Breast epithelium (tissue), 3 donors: ENCODE measurements around the gene TEX51.

Experiments used
- POLR2A ChIP-seq: fragments of 450-650 bp; IDR thresholded peaks from one replicate; pipeline ENCODE4 v1.6.1; 2016; ENCODE audit warnings: antibody characterized with exemption, mild to moderate bottlenecking, moderate library complexity
- TF ChIP-seq, protein P1 (sequence below), 3 donors: fragments of 450-650 bp; IDR thresholded peaks; one replicate each; pipeline ENCODE4 v1.5.1; 2016 to 2017; ENCODE audit warnings: antibody characterized with exemption in 3 of 3, mild to moderate bottlenecking in 3 of 3, moderate library complexity in 3 of 3

GRCh38 chr2:126916744-126917143 lies 18.1 kb downstream of the TEX51 start:
- TF ChIP-seq, protein P1, sequence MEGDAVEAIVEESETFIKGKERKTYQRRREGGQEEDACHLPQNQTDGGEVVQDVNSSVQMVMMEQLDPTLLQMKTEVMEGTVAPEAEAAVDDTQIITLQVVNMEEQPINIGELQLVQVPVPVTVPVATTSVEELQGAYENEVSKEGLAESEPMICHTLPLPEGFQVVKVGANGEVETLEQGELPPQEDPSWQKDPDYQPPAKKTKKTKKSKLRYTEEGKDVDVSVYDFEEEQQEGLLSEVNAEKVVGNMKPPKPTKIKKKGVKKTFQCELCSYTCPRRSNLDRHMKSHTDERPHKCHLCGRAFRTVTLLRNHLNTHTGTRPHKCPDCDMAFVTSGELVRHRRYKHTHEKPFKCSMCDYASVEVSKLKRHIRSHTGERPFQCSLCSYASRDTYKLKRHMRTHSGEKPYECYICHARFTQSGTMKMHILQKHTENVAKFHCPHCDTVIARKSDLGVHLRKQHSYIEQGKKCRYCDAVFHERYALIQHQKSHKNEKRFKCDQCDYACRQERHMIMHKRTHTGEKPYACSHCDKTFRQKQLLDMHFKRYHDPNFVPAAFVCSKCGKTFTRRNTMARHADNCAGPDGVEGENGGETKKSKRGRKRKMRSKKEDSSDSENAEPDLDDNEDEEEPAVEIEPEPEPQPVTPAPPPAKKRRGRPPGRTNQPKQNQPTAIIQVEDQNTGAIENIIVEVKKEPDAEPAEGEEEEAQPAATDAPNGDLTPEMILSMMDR (IDR thresholded peaks at IDR 0.05), result no peak
- no peak for TF ChIP-seq POLR2A
